ENCODE measurements around the gene TNFRSF14. TPM values are rescaled to one million over a fixed set of nuclear protein-coding genes. Genes with fewer than 3 reads are reported as not detected.

The TNFRSF14 gene
- total and polyA plus RNA-seq, 4 donors, result 14.8 to 38.1 (median 29.1) TPM

- Histone ChIP-seq H3K36me3 (ENCODE audit: control insufficient read depth in 4 of 4, insufficient read depth in 3 of 4, low read depth in 1 of 4, low read length in 3 of 4) (no peaks in the 10 kb centered on the region), H3K4me1 (ENCODE audit: control insufficient read depth in 4 of 4, insufficient read depth in 4 of 4, low read length in 3 of 4) (peaks cover 3 to 31% (median 19%) of the 10 kb centered on the region in 4 donors), H3K9ac (ENCODE audit: low read depth in 1 of 2, low read length in 2 of 2) (no peak overlapping the region), H3K4me3 (ENCODE audit: low read depth in 1 of 3, low read length in 3 of 3) (no peak overlapping the region), H3K9me3 (ENCODE audit: control insufficient read depth in 4 of 4, low read length in 3 of 4) (peaks cover 0 to 5% (median 1%) of the 10 kb centered on the region in 4 donors), H3K27ac (ENCODE audit: low read depth in 1 of 2, low read length in 2 of 2) (no peak overlapping the region), H3K27me3 (ENCODE audit: control insufficient read depth in 4 of 4, insufficient read depth in 4 of 4, low read length in 3 of 4) (no peaks in the 10 kb centered on the region)
- DNase-seq (ENCODE audit: low spot score), result no peak
- WGBS, result 88% methylated on average over 9 of the region's 9 CpGs
- TF ChIP-seq RAD21 (IDR thresholded peaks at IDR 0.05) (no peak), GABPA (IDR thresholded peaks at IDR 0.05 in 1 of 2, conservative IDR thresholded peaks at IDR 0.05 in 1 of 2) (no peak), HNF4A (conservative IDR thresholded peaks at IDR 0.05) (no peak), TAF1 (conservative IDR thresholded peaks at IDR 0.05) (no peak), FOXA1 (IDR thresholded peaks at IDR 0.05) (no peak), EGR1 (IDR thresholded peaks at IDR 0.05; ENCODE audit: low read depth in 2 of 2) (no peak), NR2F2 (IDR thresholded peaks at IDR 0.05) (no peak), JUND (IDR thresholded peaks at IDR 0.05) (no peak), HNF4G (IDR thresholded peaks at IDR 0.05) (no peak), YY1 (IDR thresholded peaks at IDR 0.05) (no peak)
- TF ChIP-seq, protein P1, sequence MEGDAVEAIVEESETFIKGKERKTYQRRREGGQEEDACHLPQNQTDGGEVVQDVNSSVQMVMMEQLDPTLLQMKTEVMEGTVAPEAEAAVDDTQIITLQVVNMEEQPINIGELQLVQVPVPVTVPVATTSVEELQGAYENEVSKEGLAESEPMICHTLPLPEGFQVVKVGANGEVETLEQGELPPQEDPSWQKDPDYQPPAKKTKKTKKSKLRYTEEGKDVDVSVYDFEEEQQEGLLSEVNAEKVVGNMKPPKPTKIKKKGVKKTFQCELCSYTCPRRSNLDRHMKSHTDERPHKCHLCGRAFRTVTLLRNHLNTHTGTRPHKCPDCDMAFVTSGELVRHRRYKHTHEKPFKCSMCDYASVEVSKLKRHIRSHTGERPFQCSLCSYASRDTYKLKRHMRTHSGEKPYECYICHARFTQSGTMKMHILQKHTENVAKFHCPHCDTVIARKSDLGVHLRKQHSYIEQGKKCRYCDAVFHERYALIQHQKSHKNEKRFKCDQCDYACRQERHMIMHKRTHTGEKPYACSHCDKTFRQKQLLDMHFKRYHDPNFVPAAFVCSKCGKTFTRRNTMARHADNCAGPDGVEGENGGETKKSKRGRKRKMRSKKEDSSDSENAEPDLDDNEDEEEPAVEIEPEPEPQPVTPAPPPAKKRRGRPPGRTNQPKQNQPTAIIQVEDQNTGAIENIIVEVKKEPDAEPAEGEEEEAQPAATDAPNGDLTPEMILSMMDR (IDR thresholded peaks at IDR 0.05; ENCODE audit: low read depth, low read length, missing input control), result no peak
- TF ChIP-seq, protein P2, sequence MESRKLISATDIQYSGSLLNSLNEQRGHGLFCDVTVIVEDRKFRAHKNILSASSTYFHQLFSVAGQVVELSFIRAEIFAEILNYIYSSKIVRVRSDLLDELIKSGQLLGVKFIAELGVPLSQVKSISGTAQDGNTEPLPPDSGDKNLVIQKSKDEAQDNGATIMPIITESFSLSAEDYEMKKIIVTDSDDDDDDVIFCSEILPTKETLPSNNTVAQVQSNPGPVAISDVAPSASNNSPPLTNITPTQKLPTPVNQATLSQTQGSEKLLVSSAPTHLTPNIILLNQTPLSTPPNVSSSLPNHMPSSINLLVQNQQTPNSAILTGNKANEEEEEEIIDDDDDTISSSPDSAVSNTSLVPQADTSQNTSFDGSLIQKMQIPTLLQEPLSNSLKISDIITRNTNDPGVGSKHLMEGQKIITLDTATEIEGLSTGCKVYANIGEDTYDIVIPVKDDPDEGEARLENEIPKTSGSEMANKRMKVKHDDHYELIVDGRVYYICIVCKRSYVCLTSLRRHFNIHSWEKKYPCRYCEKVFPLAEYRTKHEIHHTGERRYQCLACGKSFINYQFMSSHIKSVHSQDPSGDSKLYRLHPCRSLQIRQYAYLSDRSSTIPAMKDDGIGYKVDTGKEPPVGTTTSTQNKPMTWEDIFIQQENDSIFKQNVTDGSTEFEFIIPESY (IDR thresholded peaks at IDR 0.05), result no peak
- TF ChIP-seq, protein P3, sequence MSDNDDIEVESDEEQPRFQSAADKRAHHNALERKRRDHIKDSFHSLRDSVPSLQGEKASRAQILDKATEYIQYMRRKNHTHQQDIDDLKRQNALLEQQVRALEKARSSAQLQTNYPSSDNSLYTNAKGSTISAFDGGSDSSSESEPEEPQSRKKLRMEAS (IDR thresholded peaks at IDR 0.05), result no peak
- TF ChIP-seq, protein P4, sequence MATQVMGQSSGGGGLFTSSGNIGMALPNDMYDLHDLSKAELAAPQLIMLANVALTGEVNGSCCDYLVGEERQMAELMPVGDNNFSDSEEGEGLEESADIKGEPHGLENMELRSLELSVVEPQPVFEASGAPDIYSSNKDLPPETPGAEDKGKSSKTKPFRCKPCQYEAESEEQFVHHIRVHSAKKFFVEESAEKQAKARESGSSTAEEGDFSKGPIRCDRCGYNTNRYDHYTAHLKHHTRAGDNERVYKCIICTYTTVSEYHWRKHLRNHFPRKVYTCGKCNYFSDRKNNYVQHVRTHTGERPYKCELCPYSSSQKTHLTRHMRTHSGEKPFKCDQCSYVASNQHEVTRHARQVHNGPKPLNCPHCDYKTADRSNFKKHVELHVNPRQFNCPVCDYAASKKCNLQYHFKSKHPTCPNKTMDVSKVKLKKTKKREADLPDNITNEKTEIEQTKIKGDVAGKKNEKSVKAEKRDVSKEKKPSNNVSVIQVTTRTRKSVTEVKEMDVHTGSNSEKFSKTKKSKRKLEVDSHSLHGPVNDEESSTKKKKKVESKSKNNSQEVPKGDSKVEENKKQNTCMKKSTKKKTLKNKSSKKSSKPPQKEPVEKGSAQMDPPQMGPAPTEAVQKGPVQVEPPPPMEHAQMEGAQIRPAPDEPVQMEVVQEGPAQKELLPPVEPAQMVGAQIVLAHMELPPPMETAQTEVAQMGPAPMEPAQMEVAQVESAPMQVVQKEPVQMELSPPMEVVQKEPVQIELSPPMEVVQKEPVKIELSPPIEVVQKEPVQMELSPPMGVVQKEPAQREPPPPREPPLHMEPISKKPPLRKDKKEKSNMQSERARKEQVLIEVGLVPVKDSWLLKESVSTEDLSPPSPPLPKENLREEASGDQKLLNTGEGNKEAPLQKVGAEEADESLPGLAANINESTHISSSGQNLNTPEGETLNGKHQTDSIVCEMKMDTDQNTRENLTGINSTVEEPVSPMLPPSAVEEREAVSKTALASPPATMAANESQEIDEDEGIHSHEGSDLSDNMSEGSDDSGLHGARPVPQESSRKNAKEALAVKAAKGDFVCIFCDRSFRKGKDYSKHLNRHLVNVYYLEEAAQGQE (IDR thresholded peaks at IDR 0.05), result no peak
Observed at GRCh38 chr1:2574350-2574749, 18.2 kb downstream of the TNFRSF14 start.
